ENCODE data around the gene SS18L1.
"Not testable (repeated sequence)": the region's sequence is repeated elsewhere in the genome, so short reads cannot be mapped to it uniquely, and the experiment has no call there.

SS18L1 gene

DNA sequence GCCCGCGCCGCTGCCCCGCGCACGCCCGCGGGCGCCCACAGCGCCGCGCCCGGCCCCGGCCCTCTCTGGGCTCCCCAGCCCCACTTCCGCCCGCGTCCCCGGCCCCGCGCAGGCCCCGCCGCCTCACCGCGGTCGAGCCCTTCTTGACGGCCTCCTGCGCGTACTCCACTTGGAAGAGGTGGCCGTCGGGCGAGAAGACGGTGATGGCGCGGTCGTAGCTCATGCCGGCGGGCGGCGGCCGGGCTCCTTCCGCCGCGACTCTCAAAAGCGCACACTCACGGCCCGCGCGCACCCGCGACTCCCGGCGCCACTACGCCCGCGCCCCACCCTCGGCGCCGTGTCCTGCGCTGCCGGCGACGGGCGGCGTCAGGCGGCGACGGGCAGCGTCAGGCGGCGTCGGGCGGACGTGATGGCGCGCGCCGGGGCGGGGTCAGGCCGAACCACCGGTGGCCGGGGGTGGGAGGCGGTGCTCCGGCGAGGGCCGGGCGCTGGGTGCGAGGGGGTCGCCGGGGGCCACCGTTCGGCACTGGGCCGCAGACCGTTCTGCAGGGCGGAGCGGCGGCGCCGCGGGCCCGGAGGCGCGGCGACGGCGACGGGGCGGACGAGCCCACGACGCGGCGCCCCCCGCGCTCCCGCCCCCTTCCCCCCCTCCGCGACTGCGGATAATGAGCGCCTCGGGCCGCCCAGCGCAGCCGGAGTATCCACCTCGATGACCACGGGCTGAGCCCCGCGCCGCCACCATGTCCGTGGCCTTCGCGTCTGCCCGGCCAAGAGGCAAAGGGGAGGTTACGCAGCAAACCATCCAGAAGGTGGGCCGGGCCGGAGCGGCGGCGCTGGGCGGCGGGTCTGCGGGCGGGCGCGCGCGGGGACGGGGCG lies at the start of gene SS18L1, which contains the start of gene PSMA7:
SS18L1 (plus strand) TSS at position 689 of the 876 bp plus-strand sequence; CDS start at position 741, 52 bp downstream.
PSMA7 (minus strand) TSS at position 314 of the 876 bp plus-strand sequence; CDS start at position 223, 91 bp downstream.
- DNase-seq (ENCODE audit: low read depth) = peak; percentile 85

DNA sequence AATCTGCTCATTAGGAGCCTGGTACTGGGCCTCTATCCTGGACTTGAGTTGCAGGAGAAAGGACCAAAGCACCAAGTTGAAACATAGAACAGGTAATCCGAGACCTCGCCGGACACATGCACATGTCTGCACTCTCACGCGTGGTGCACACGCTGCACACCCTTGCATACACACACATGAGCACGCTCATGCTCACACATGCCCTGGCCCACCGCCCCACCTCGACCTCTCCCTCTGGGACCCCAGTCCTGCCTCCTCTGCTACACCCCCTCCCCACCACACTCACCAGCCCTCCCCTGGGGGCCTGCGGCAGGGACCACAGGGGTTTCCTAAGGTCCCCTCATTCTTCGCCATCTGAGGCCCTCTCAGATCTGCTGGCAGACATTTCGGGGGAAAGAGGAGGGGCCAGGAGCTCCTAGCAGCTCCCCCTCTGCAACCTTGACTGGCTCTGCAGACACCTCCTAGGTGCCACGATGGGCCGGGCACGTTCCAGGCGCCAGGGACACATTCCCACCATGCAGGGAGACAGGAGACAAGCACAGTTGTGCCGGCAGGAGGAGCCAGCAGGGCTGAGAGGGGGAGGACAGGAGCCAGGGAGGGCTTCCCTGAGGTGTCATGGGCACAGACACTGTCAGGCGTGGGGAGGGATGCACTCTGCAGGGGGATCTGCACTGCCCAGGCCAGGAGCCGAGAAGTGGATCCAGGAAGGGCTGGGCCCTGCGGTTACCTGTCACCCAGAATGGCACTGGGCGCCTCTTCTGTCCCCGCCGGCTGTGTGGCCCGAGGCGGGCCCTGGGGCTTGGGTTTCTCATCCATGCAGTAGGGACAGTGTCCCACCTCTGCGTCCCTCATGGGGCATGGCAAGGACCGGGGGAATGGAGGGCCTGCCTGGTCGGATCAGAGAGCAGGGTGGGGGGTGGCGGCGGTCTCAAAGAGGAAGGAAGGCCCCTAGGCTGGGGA lies 46.9 kb upstream of the SS18L1 start:
- no peak for DNase-seq (ENCODE audit: low read depth)

- DNase-seq (ENCODE audit: low read depth) = no peak
Measured at GRCh38 chr20:62097881-62098407, 45.6 kb upstream of the SS18L1 start.

DNA sequence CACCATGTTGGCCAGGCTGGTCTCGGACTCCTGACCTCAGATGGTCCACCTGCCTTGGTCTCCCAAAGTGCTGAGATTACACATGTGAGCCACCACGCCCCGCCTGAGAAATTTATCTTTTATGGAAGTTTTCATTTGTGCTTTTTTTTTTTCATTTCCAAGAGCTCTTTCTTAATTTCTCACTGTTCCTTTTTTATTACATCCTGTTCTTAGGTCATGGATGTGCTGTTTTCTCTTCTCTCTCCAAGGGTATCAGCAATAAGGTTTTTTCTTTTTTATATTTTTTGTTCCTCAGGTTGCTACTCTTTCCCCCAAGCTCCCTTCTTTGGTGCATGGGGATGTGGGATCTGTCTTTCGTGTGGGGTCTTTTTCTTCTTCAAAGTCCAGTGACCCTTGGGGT lies 42.5 kb upstream of the SS18L1 start:
- DNase-seq (ENCODE audit: low read depth) = no peak

GRCh38 chr20:62103508-62104233 lies 39.9 kb upstream of the SS18L1 start:
- DNase-seq (ENCODE audit: low read depth) = no peak

DNA sequence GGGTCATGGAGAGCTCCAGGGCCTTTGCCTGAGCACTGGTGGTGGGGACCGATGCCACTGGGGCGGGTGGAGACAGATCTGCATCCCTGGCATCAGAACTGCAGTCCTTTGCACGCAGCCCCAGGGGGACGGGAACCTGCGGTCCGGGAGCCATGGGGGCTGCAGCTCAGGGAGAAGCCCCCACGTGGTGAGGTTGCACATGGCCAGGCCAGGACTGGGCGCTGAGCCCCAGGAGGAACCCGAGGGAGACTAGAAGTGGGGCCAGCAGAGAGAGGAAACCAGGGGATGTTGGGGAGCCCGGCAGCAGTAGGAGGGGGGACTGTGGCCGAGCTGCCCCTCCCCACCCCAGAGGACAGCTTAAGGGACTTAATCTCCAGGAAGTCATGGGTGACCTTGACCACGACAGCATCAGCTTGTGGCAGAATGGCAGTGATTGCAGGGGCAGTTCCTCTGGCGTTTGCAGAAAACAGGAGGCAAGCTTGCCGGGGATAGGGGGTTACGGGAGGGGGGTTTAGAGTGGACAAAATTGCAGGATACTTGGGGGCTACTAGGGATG lies 39.3 kb upstream of the SS18L1 start:
- no peak for DNase-seq (ENCODE audit: low read depth)

- no peak for DNase-seq (ENCODE audit: low read depth)
Measured at GRCh38 chr20:62104791-62105345, 38.7 kb upstream of the SS18L1 start.

- DNase-seq (ENCODE audit: low read depth) = no peak
Measured at GRCh38 chr20:62105592-62105991, 38.0 kb upstream of the SS18L1 start.

DNA sequence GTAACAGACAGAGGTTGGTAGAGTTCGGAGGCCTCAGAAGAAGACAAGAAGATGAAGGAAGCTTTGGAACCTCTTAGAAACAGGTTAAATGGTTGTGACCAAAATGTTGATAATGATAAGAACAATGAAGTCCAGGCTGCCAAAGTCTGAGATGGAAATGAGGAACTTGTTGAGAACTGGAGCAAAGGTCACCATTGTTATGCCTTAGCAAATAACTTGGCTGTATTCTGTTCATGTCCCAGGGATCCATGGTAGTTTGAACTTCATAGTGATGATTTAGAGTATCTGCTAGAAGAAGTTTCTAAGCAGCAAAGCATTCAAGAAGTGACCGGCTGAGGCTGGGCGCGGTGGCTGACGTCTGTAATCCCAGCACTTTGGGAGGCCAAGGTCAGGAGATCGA lies 32.4 kb upstream of the SS18L1 start:
- DNase-seq (ENCODE audit: low read depth) = no peak

GRCh38 chr20:62112368-62112767 lies 31.2 kb upstream of the SS18L1 start:
- DNase-seq (ENCODE audit: low read depth) = no peak

GRCh38 chr20:62114894-62115293 lies 28.7 kb upstream of the SS18L1 start:
- DNase-seq (ENCODE audit: low read depth) = no peak

GRCh38 chr20:62115800-62116407 lies 27.7 kb upstream of the SS18L1 start:
- DNase-seq (ENCODE audit: low read depth) = not testable (repeated sequence)

DNA sequence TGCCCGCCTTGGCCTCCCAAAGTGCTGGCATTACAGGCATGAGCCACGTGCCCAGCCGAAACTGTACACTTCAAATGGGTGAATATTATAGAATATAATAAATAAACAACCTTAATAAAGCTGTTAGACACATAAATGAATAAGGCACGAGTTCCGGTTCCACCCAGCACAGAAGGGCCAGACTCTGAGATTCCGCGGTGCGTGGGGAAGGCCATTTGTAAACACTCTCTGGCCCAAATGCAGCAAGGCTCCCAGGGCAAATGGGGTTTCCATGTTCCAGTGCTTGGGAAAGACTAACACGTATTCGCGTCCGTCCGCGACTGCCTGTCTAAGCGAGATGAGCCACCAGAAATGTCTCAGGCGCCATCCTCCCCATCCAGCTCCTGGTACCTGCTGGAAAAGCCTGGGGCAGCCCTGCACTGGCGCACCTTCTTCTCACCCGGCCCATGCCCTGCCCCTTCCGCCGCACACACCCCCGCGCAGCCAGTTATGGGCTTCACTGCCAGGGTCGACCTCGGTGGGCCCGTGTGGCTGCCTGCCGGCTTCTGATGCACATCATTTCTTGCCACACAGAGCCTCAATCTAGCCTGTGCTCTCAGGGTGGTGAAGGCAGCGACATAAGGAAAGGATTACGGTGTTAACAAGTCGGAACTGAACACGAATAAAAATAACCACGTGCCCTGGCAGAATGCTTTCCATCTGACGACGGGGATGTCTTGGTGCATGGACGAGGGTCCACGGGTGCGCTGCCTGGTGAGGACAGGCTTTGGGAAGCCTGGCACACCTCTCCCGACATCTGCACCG lies 26.8 kb upstream of the SS18L1 start:
- no peak for DNase-seq (ENCODE audit: low read depth)

DNA sequence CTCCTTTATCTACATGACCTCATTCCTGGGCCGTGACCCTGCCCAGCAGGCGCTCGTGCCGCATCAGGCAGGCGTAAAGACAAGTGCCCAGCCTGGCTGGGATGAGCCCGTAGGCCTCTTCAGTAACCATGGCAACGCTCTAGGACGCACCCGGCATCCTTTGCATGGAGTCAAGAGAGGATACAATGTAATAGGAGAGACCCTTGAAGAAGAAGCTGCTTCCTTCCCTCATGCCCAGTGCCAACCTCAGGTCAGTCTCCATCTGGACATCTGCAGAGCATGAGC lies 26.3 kb upstream of the SS18L1 start:
- DNase-seq (ENCODE audit: low read depth) = no peak

GRCh38 chr20:62117658-62118057 lies 25.9 kb upstream of the SS18L1 start:
- DNase-seq (ENCODE audit: low read depth) = peak; percentile 40

- DNase-seq (ENCODE audit: low read depth) = no peak
Measured at GRCh38 chr20:62118113-62119043, 25.2 kb upstream of the SS18L1 start.

GRCh38 chr20:62119115-62119514 lies 24.5 kb upstream of the SS18L1 start:
- DNase-seq (ENCODE audit: low read depth) = no peak

GRCh38 chr20:62119591-62120364 lies 23.8 kb upstream of the SS18L1 start:
- DNase-seq (ENCODE audit: low read depth) = no peak

Data from activated T-cell treated with anti-CD3 and anti-CD28 coated beads for 48 hours (primary cell).